Measurements from ENCODE around the gene FBLN2. TPM values are rescaled to one million over a fixed set of nuclear protein-coding genes. Genes with fewer than 3 reads are reported as not detected.

FBLN2 gene
- total RNA-seq, 1 experiment from 2014 or later = not detected

GRCh38 chr3:13623101-13623654 is 74.3 kb downstream of the FBLN2 start:
- H3K36me3 ChIP-seq = no peaks in the 10 kb centered on the region
- H3K4me3 ChIP-seq = no peak overlapping the region
- no peaks in the 10 kb centered on the region for H3K9me3 ChIP-seq (replicated peaks)
- H3K4me1 ChIP-seq = no peaks in the 10 kb centered on the region
- no peak overlapping the region for H3K27ac ChIP-seq
- peak in 1 of 2 experiments; percentile 31 for DNase-seq
- H3K27me3 ChIP-seq = peaks cover 4% of the 10 kb centered on the region; the same call in 1 of the 2 replicates

- no peak for DNase-seq
- H3K4me1 ChIP-seq = no peaks in the 10 kb centered on the region
- no peaks in the 10 kb centered on the region for H3K36me3 ChIP-seq
- H3K27me3 ChIP-seq = peaks cover 4% of the 10 kb centered on the region; the same call in 1 of the 2 replicates
- H3K27ac ChIP-seq = no peak overlapping the region
- H3K4me3 ChIP-seq = no peak overlapping the region
- no peaks in the 10 kb centered on the region for H3K9me3 ChIP-seq (replicated peaks)
Observed at GRCh38 chr3:13624021-13624420, 75.1 kb downstream of the FBLN2 start.

- Histone ChIP-seq H3K27ac (no peak overlapping the region), H3K9me3 (replicated peaks) (no peaks in the 10 kb centered on the region), H3K36me3 (no peaks in the 10 kb centered on the region), H3K27me3 (peaks cover 4% of the 10 kb centered on the region; the same call in 1 of the 2 replicates), H3K4me1 (no peaks in the 10 kb centered on the region), H3K4me3 (no peak overlapping the region)
- DNase-seq = no peak
Observed at GRCh38 chr3:13624671-13625125, 75.8 kb downstream of the FBLN2 start.

- no peak for DNase-seq
- no peaks in the 10 kb centered on the region for H3K9me3 ChIP-seq (replicated peaks)
- H3K27ac ChIP-seq = no peak overlapping the region
- H3K4me3 ChIP-seq = no peak overlapping the region
- H3K36me3 ChIP-seq = no peaks in the 10 kb centered on the region
- H3K27me3 ChIP-seq = peaks cover 4% of the 10 kb centered on the region; the same call in 1 of the 2 replicates
- H3K4me1 ChIP-seq = no peaks in the 10 kb centered on the region
Observed at GRCh38 chr3:13626396-13626795, 77.5 kb downstream of the FBLN2 start.

- Histone ChIP-seq H3K9me3 (replicated peaks) (no peaks in the 10 kb centered on the region), H3K4me1 (no peaks in the 10 kb centered on the region), H3K27me3 (peaks cover 4% of the 10 kb centered on the region; the same call in 1 of the 2 replicates), H3K27ac (no peak overlapping the region), H3K4me3 (no peak overlapping the region), H3K36me3 (no peaks in the 10 kb centered on the region)
- DNase-seq = no peak
Observed at GRCh38 chr3:13626915-13627460, 78.1 kb downstream of the FBLN2 start.

- Histone ChIP-seq H3K36me3 (no peaks in the 10 kb centered on the region), H3K9me3 (replicated peaks) (no peaks in the 10 kb centered on the region), H3K27ac (no peak overlapping the region), H3K27me3 (peaks cover 2% of the 10 kb centered on the region; the same call in 1 of the 2 replicates), H3K4me1 (no peaks in the 10 kb centered on the region), H3K4me3 (no peak overlapping the region)
- no peak for DNase-seq
Observed at GRCh38 chr3:13627681-13628080, 78.8 kb downstream of the FBLN2 start.

- Histone ChIP-seq H3K27ac (no peak overlapping the region), H3K27me3 (peaks cover 8% of the 10 kb centered on the region; the same call in 1 of the 2 replicates), H3K9me3 (replicated peaks) (no peaks in the 10 kb centered on the region), H3K36me3 (no peaks in the 10 kb centered on the region), H3K4me1 (no peaks in the 10 kb centered on the region), H3K4me3 (no peak overlapping the region)
- DNase-seq = no peak
Observed at GRCh38 chr3:13628432-13628831, 79.5 kb downstream of the FBLN2 start.

GRCh38 chr3:13628841-13629551 is 80.1 kb downstream of the FBLN2 start:
- H3K27me3 ChIP-seq = peaks cover 10% of the 10 kb centered on the region; the same call in 1 of the 2 replicates
- H3K27ac ChIP-seq = no peak overlapping the region
- no peak overlapping the region for H3K4me3 ChIP-seq
- no peaks in the 10 kb centered on the region for H3K4me1 ChIP-seq
- no peaks in the 10 kb centered on the region for H3K36me3 ChIP-seq
- DNase-seq = no peak
- no peaks in the 10 kb centered on the region for H3K9me3 ChIP-seq (replicated peaks)

GRCh38 chr3:13629644-13630043 is 80.7 kb downstream of the FBLN2 start:
- DNase-seq = no peak
- Histone ChIP-seq H3K4me1 (no peaks in the 10 kb centered on the region), H3K4me3 (no peak overlapping the region), H3K9me3 (replicated peaks) (no peaks in the 10 kb centered on the region), H3K27ac (no peak overlapping the region), H3K27me3 (peaks cover 10% of the 10 kb centered on the region; the same call in 1 of the 2 replicates), H3K36me3 (no peaks in the 10 kb centered on the region)

- Histone ChIP-seq H3K4me1 (no peaks in the 10 kb centered on the region), H3K27me3 (peaks cover 10% of the 10 kb centered on the region; the same call in 1 of the 2 replicates), H3K36me3 (no peaks in the 10 kb centered on the region), H3K4me3 (no peak overlapping the region), H3K27ac (no peak overlapping the region), H3K9me3 (replicated peaks) (no peaks in the 10 kb centered on the region)
- no peak for DNase-seq
Observed at GRCh38 chr3:13631256-13631655, 82.3 kb downstream of the FBLN2 start.

GRCh38 chr3:13633176-13633575 is 84.3 kb downstream of the FBLN2 start:
- no peak overlapping the region for H3K27ac ChIP-seq
- no peaks in the 10 kb centered on the region for H3K9me3 ChIP-seq (replicated peaks)
- H3K4me1 ChIP-seq = no peaks in the 10 kb centered on the region
- no peak for DNase-seq
- peaks cover 24% of the 10 kb centered on the region; the same call in 1 of the 2 replicates for H3K27me3 ChIP-seq
- H3K36me3 ChIP-seq = no peaks in the 10 kb centered on the region
- no peak overlapping the region for H3K4me3 ChIP-seq

- Histone ChIP-seq H3K36me3 (no peaks in the 10 kb centered on the region), H3K9me3 (replicated peaks) (no peaks in the 10 kb centered on the region), H3K4me1 (no peaks in the 10 kb centered on the region), H3K4me3 (no peak overlapping the region), H3K27me3 (peaks cover 24% of the 10 kb centered on the region; the same call in 1 of the 2 replicates), H3K27ac (no peak overlapping the region)
- DNase-seq = no peak
Observed at GRCh38 chr3:13634151-13634550, 85.2 kb downstream of the FBLN2 start.

- no peaks in the 10 kb centered on the region for H3K9me3 ChIP-seq (replicated peaks)
- no peak for DNase-seq
- H3K27ac ChIP-seq = no peak overlapping the region
- H3K4me1 ChIP-seq = no peaks in the 10 kb centered on the region
- peaks cover 26% of the 10 kb centered on the region; the same call in 1 of the 2 replicates for H3K27me3 ChIP-seq
- no peaks in the 10 kb centered on the region for H3K36me3 ChIP-seq
- no peak overlapping the region for H3K4me3 ChIP-seq
Observed at GRCh38 chr3:13634615-13635014, 85.7 kb downstream of the FBLN2 start.

- H3K36me3 ChIP-seq = no peaks in the 10 kb centered on the region
- H3K27me3 ChIP-seq = peaks cover 26% of the 10 kb centered on the region; the same call in 1 of the 2 replicates
- H3K4me1 ChIP-seq = no peaks in the 10 kb centered on the region
- H3K4me3 ChIP-seq = no peak overlapping the region
- DNase-seq = no peak
- no peak overlapping the region for H3K27ac ChIP-seq
- H3K9me3 ChIP-seq (replicated peaks) = no peaks in the 10 kb centered on the region
Observed at GRCh38 chr3:13636186-13636585, 87.3 kb downstream of the FBLN2 start.

- Histone ChIP-seq H3K4me1 (no peaks in the 10 kb centered on the region), H3K27ac (no peak overlapping the region), H3K9me3 (replicated peaks) (no peaks in the 10 kb centered on the region), H3K36me3 (no peaks in the 10 kb centered on the region), H3K4me3 (no peak overlapping the region), H3K27me3 (peaks cover 26% of the 10 kb centered on the region; the same call in 1 of the 2 replicates)
- no peak for DNase-seq
Observed at GRCh38 chr3:13636874-13637273, 87.9 kb downstream of the FBLN2 start.
